HG03571 (cell line): ENCODE data around the gene BRI3BP.

Experiments
- ATAC-seq: cut with Tn5 transposase; IDR thresholded peaks from one replicate; pipeline ENCODE4 v1.9.1; 2021; ENCODE audit not compliant: unreplicated experiment

The BRI3BP gene, protein sequence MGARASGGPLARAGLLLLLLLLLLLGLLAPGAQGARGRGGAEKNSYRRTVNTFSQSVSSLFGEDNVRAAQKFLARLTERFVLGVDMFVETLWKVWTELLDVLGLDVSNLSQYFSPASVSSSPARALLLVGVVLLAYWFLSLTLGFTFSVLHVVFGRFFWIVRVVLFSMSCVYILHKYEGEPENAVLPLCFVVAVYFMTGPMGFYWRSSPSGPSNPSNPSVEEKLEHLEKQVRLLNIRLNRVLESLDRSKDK

DNA sequence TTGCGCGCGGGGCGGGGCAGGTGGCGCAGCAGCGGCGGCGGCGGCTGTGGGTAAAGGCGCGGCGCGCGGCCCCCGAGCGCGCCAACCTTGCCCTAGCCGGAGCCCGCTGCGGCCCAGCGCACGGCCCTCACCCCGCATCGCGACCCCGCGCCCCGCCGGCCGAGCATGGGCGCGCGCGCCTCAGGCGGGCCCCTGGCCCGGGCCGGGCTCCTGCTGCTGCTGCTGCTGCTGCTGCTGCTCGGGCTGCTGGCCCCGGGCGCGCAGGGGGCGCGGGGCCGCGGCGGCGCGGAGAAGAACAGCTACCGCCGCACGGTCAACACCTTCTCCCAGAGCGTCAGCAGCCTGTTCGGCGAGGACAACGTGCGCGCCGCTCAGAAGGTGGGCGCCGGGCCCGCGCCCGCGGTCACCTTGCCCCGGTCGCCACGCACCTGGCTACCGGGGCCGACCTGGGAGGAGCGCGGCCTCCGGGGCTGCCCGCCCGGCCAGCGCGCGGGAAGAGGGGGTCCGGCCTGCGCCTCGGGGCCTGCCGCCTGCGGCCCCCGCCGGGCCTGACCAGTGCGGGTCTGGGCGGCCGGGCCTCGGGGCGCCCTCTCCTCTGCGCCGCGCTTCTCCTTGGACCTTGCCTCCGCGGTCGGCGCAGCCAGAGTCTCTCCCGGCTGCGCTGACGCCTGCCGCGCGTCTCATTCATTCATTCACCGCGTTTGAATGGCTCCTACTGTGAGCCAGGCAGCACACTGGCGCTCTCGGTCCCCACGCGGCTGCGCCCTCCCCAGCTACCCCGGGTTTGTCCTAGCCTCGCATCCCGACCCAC lies at the start of gene BRI3BP:
BRI3BP (plus strand) TSS at position 20 of the 811 bp plus-strand sequence; CDS start at position 166, 146 bp downstream.
- peak; percentile 34 for ATAC-seq

DNA sequence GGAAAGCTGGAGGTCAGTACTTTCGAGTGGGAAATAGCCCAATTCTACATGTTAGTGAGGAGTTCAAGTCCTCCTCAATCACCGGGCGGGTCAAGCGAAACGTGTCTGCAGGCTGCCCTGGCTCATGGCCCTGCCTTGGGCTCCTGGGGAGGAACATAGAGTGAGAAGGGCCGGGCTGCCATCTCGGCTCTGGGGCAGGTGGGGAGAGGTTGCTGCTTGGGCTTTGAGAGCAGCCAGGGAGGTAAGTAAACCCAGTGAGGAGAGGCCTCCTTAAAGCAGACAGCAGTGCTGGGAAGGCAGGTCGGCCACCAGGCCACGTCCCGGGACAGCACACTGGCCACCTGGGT lies 47.0 kb upstream of the BRI3BP start:
- no peak for ATAC-seq

DNA sequence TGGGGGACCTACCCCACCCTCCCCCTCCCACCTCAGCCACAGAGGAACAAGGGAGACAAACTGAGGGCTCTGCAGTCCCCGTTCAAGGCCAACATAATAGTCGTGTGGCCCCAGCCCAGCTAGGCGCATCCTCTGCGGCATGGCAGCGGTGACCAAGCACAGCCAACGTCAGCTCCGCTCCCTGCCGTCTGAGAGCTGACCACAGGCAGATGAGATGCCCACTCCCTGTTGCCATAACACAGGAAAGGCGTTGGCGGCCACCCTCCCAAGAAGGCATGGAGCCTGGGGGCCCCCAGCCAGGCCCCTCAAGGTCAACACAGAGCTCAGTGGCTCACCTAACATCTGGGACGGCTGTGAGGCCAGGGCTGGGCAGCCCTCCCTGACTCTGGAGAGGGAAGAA lies 46.4 kb upstream of the BRI3BP start:
- ATAC-seq: no peak

DNA sequence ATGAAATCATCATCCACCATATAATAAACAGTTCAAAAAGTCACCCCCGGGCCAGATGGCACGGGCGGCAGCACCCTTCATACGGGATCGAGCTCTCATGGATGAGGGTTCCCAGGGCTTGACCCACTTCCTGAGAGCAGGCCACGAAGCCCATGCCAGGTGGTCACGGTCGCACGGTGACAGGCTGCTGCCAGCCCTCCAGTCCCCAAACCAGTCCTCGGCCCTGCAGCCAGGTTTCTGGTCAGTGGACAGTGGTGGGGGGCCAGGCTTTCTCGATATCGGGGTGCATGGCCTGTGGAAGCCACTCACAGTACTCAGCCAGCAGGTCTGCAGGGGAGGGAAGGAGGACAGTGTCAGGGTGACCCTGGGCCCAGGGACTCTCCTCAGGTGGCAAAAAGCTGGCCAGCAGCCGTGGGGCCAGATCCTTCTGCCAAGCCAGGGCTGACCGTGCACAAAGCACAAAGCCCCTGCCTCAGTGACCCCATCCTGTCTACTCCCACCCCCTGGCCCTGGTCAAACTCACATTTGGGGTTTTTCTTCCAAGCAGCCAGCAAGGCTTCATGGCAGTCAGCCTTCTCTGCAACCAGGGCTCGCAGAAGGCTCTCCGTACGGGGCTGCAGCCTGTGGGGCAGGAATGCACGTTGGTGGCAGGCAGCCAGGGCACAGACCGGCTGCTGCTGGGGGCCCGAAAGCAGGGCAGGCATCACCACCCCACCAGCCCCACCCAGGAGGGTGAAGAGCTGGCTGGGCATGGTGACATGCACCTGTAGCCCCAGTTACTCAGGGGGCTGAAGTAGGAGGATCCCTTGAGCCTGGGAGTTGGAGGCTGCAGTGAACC lies 45.7 kb upstream of the BRI3BP start:
- no peak for ATAC-seq

DNA sequence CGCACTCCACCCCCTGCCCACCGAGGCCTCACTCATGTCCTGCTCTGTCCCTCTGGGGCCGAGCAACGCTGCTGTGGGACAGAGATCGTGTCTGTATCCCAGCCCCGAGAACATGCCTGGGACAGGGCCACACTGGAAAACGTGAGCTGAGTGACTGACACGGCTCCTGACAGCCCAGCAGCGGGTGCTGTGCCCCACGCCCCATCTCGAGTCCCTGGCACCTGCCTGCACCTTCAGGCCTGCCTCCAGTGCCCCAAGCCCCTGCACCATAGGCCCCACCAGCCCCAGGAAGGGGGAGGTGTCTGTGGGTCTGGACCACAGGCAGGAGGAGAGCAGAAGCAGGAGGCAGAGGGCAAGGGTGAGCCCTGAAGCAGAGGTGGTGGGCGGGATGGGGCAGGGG lies 44.4 kb upstream of the BRI3BP start:
- no peak for ATAC-seq

DNA sequence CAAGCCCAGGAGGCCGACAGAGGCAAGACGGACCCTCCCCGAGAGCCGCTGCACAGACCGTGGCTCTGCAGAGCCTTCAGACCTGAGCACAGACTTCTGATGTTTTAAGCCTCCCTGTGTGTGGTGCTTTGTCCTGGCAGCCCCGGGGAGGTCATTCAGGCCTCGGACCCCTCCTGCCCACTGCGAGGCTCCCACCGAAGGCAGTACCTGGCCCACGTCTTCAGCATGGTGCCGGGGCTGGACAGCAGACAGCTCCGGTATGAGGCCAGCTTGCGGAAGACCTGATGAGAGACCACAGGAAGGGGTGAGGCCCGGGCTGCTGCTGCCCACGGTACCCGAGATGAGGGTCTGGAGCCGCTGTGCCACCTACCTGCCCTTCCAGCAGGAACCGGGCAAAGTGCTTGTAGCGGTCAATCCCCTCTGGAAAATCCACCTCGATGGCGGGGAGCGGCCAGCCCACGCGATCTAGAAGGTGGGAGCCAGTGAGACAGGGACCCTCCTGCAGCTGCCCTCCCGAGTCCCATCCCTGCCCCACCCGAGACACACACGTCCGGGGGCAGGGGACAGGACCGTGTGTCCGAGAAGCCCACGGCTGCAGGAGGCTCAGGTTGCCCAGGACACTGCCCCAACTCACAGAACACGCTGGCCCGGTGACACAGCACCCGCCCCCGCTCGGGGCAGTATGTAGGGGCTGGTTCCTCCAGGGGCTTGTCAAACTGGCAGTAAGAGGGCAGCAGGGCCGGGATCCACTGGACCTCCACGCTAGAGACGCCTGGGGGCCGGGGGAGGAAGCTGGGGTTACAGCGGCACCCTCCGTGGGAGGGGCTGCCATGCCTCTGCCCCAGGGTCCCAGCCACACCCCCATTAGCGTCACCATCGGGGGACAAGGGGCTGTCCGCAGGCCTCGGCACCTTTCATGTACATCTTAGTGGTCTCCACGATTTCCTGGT lies 43.4 kb upstream of the BRI3BP start:
- no peak for ATAC-seq

DNA sequence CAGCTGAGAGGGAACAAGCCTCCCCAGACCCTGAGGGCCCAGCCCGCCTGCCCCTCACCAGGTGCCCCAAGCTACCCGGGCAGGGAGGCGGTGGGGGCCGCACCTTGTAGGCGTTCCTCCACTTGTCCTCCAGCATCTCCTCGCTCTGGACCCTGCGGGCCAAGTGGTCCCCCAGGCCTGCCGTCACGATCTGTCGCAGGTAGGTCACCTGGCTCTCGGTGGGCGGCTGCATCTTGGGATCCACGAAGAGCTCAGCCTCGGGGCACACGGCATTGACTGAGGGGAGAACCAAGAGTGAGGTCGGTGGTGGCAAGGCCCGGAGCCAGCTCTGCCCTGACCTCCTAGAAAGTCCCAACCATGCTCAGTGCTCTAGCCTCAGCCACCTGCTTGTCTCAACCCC lies 41.1 kb upstream of the BRI3BP start:
- no peak for ATAC-seq

DNA sequence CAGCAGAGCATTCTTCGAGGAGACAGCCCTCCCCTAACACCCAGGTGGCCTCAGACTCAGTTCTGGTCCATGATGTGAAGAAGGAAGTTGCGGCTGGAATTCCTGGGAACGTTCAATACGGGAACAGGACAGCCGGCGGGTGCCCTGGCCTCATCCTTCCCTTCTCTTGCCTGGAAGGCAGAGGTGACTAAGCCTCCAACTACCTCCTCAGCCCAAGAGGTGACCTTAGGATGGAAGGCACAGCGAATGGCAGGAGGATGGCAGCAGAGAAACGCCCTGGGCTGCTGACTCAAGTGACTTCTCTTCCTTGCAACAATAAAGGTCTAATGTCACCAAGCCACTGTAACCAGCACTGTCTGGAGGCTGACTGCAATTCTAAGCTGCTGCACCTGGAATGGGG lies 40.6 kb upstream of the BRI3BP start:
- ATAC-seq: no peak

DNA sequence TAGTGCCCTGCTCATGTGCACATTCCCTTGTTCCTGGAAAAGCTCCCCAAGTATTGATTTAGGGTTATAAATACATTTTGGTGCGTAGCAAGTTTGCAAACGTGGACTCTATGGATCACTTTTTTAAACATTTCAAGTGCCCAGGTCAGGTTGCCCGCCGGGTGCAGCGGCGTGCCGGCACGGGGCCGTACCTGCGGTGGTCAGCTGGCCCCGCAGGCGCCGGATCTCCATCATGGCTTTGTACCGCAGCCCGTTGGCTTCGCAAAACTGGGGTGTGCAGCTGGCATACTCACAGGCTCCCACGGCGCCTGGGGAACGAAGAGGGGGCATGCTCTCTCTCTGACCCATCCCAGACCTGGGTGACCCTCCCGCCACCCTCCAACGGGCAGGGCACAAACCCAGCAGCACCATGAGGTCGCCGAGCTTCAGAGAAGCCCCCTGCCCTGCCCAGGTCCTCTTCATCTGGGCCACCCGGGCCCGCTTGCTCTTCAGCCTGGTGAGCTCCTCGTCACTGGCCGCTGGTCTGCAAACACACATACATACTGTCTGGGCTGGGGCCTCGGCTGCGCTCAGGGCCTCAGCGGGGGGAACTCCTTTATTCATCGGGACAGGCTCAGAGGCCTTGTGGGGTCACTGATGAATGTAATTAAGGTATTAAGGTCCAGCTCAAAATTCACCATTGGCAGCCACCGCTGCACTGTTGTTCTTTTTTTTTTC lies 39.6 kb upstream of the BRI3BP start:
- ATAC-seq: no peak

DNA sequence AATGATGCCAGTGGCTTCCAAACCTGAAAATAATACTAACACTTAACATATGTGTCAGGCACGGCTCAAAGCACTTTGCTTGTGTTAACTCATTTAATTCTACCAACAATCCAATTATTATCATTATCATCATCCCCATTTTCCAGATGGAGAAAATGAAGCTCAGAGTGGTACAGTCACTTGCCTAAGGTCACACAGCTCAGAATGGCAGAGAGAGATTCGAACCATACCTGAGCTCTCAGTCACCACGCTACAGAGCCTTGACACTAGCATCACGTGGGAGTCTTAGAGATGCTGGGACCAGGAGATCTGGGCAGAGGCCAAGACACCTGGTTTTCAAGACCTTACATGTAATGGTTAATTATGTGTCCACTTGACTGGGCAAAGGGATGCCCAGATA lies 38.7 kb upstream of the BRI3BP start:
- ATAC-seq: no peak

DNA sequence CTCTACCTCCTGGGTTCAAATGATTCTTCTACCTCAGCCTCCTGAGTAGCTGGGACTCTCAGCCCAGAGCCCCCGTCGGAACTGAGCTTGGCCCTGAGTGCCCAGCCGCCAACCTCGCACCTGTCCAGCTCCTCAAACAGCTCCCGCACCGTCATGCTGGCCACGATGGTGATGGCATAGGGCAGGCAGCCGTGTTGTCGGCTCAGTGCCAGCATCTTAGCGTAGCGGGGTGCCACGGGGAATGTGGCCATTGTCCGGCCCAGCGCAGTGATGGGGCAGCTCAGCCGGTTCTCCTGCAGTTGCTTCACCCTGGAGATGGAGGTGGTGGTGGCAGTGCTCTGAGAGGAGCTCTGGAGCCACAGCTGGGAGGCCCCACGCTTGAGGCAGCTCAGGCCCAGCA lies 36.9 kb upstream of the BRI3BP start:
- ATAC-seq: no peak

DNA sequence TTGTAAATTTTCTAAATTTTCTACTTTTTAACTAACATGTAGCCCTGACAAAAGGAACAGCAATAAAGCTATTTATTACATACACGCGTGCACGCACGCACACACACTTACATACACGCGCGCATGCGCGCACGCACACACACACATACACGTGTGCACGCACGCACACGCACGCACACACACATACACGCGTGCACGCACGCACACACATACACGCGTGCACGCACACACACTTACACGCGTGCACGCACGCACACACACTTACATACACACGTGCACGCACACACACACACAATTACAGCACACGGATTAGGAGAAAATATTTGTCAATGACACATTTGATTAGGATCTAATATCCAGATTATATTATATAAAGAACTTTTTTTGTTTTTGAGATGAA lies 32.4 kb upstream of the BRI3BP start:
- no peak for ATAC-seq

DNA sequence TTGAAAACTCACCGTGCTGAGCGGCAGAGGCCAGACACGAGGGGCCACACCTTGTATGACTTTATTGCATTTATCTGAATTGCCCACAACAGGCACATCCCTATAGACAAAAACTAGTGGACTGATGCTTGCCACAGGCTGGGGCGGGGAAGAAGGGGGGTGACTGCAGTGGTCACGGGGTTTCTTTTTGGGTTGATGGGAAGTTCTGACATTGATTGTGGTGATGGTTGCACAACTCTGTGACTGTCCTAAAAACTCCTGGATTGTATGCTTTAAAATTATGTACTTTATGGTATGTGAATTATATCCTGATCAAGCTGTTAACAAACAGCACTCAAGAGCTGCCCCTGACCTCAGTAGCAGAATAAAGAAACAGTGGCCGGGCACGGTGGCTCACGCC lies 30.2 kb upstream of the BRI3BP start:
- ATAC-seq: no peak

DNA sequence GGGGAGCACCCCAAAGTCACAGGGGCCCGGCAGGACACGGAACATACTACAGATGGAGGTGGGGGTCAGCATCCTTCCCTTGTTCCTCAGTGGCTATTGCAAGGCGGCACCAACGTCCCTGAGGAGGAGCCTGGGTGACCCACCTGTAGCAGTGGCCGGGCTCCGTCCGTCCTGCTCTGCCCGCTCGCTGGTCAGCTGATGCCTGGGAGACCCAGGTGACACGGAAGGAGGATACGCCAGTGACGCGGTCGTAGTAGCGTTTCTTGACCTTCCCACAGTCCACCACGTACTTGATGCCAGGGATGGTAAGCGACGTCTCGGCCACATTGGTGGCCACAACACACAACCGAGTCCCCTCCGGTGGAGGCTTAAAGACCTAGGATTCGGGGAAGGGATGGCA lies 29.2 kb upstream of the BRI3BP start:
- ATAC-seq: no peak

DNA sequence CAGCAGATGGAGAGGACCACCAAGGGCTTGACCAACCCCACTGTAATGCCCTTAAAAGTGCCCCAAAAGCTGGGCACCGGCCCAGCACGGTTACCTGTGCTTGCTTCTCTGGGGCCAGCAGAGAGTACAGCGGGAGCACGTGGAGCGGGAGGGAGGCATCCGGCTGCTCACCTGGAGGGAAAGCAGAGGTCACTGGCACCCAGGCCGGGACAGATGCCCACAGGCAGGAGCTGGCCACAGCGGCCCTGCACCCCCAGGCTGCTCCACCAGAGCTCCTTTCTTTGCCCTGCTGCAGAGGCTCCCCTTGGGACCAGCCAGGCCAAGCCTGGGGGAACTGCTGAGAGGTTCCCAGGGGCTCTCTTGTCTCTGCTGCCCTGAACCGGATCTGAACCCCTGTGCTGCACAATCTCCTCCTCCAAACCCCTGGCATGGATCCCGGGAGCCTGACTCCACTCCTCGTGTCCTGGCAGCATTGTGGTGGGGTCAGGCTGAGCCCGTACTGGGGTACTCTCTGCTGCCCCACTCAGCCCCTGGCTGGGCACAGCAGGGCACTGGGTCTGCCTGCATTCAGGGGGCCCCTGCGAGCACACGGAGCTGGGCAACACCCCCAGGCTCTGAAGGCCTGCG lies 28.5 kb upstream of the BRI3BP start:
- ATAC-seq: no peak

DNA sequence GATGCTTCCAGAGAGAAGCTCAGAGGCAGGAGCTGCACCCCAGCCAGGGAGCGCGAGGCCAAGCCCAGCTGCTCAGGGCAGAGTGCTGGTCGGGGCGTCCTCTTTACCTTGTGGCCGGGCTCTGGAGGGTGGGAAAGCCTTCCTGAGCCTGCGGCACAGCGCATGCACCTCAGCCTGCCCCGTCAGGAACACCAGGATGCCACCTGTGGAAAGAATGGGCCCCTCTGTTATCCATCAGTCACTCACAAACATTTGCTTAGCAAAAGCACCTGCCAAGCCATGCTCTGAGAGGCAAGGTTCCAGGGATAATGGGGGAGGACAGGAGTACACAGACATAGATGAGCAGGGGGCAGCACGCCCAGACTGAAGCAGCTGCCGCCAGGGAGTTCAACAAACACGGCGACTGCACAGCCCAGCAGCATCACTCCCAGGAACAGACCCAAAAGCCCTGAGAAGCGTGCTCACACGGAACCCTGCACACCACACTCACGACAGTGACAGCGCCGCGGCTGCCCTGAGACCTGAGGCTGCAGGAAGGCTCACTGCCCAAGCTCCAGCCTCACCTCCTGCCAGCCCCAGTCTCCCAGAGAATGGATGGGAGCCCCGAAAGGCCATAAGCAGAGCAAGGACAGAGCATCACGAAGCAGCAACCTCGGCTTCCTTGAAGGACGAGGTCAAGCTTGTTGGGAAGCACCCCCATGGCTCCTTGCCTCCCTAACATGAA lies 26.3 kb upstream of the BRI3BP start:
- ATAC-seq: no peak

DNA sequence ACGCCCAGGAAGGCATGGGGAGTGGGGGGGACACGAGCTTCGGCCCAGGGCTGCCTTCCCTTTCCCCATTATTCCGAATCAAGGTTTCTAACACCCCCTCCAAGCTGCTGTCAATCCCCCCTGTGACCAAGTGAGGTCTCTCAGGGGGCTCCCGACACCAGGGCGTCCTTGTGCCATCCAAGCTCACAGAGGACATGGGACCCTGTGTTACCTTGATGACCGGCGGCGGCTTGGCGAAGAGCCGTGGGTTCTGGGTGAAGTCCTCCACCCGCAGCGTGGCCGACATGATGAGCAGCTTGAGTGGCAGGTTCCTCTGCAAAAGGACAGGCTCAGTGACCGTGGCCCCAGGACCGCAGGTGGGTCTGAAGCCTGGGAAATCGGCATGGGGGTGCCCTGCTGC lies 24.8 kb upstream of the BRI3BP start:
- ATAC-seq: no peak

DNA sequence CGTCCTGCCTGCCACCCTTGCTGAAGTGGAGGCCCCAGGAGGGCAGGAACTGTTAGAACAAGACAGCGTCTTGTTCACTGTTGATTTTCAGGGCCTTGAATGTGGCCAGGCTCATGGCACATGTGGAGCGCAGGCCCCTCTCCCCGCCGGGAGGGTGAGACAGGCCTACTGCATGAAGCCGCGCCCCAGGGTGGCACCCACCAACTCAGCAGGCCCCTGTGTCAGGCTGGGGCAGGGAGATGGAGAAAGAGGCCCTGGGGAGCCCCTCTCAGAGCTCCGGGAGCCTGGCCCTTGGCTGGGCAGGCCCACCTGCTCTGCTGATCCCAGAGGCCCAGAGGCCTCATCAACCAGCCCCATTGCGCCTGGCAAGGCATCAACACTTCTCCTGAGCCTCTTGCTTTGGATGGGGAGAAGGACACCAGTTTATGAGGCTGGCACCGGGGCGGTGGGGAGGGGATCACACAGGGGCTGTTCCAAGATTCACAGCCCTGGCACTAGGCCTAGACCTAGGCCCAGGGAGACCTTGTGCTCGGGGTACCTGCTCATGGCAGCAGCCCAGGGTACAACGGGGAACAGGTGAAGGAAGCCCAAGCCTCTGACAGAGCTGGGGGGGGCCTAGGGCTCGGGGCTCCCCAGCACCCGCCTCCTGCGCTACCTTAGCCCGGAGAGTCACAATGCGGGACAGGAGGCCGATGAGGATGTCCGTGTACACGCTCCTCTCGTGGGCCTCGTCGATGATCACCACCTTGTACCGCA lies 22.6 kb upstream of the BRI3BP start:
- ATAC-seq: no peak
